Measurements from ENCODE around the gene TAAR8. TPM values are rescaled to one million over a fixed set of nuclear protein-coding genes. Genes with fewer than 3 reads are reported as not detected.

TAAR8 gene
- total RNA-seq, 1 experiment from 2014 or later = not detected

GRCh38 chr6:132512638-132513632 lies 39.5 kb upstream of the TAAR8 start, which contains the start of gene STX7:
TSS of gene STX7 (minus strand) at chr6:132513116. CDS start at chr6:132503530, 9,586 bp downstream.
- no peaks in the 10 kb centered on the region for H3K36me3 ChIP-seq (ENCODE audit: low read depth, low read length)
- peak within 1 kb of the TSS; percentile 9 for H3K27ac ChIP-seq (ENCODE audit: low read length)
- POLR2A ChIA-PET (ENCODE audit: unreplicated experiment) = no interaction called here
- DNase-seq = peak; percentile 84
- CTCF ChIA-PET = no interaction called here
- H3K79me2 ChIP-seq (ENCODE audit: low read length) = peaks cover 43% of the 10 kb centered on the region
- H3K27me3 ChIP-seq (ENCODE audit: low read length) = no peaks in the 10 kb centered on the region
- peak within 1 kb of the TSS; percentile 74 for H2AFZ ChIP-seq (ENCODE audit: low read length)
- H3K9me2 ChIP-seq (replicated peaks; ENCODE audit: low read length) = no peaks in the 10 kb centered on the region
- peaks cover 18% of the 10 kb centered on the region for H3K4me1 ChIP-seq (ENCODE audit: insufficient read depth, low read length)
- H4K20me1 ChIP-seq (ENCODE audit: low read length) = 0 out of 2 replicates have a peak, but pooled peaks cover 9% of the 10 kb centered on the region
- no peak for TF ChIP-seq EZH2 (IDR thresholded peaks at IDR 0.05; ENCODE audit: low read length, unreplicated experiment)
- TF ChIP-seq CTCF (conservative IDR thresholded peaks at IDR 0.05; ENCODE audit: low read depth, low read length) = no peak
- no peak for TF ChIP-seq EZH2phosphoT487 (IDR thresholded peaks at IDR 0.05; ENCODE audit: borderline replicate concordance, low read length)
- peak within 1 kb of the TSS; percentile 68 for H3K4me3 ChIP-seq (ENCODE audit: low read length)
- H3F3A ChIP-seq (ENCODE audit: low read length, unreplicated experiment) = no peaks in the 10 kb centered on the region
- no TSS peak for BruUV-seq (replicated peaks)
- no peaks in the 10 kb centered on the region for H3K9me3 ChIP-seq (ENCODE audit: low read length)
- peak within 1 kb of the TSS; percentile 85 for H3K4me2 ChIP-seq (ENCODE audit: low read length)
- intact Hi-C loops (cut with micrococcal nuclease) = no loop called here
- ATAC-seq = peak; percentile 88
- H3K9ac ChIP-seq (ENCODE audit: low read length) = peak within 1 kb of the TSS; percentile 83

DNA sequence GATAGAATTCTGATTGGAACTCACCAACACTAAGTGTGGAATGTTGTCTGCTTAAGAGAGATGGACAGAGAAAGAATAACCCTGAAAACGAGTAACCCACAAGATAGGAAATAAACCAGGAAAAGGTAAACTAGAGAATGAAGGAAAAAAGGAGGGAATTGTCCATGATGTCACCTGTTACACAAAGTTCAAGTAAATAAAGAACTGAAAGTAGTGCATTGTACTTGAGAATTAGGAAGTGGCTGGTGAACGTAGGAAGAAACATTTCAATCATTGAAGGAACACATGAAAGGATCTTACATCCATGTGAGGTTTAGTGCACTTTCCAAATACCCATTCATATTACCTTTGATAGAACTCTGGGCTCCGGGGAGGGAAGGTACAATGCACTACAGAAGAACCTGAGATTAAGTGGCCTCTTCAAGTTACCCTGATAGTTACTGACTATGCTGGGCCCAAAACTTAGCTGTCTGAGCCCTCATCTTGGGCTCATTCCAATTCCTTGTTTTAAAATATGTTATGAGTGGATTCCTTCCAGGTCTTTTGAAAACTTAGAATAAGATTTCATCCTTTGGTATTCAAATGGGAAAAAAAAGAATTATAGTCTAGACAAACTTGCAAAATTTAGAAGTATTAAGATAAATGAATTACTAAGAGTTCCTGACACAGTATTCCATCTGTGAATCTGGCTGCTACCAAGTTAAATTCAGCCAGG lies 38.5 kb upstream of the TAAR8 start:
- no peaks in the 10 kb centered on the region for H3K36me3 ChIP-seq (ENCODE audit: low read depth, low read length)
- no peaks in the 10 kb centered on the region for H3K9me3 ChIP-seq (ENCODE audit: low read length)
- peak overlapping the region; percentile 85 for H3K4me2 ChIP-seq (ENCODE audit: low read length)
- no peaks in the 10 kb centered on the region for H3K27me3 ChIP-seq (ENCODE audit: low read length)
- H2AFZ ChIP-seq (ENCODE audit: low read length) = peak overlapping the region; percentile 74
- intact Hi-C loops (cut with micrococcal nuclease) = no loop called here
- H3F3A ChIP-seq (ENCODE audit: low read length, unreplicated experiment) = no peaks in the 10 kb centered on the region
- ChIA-PET POLR2A (ENCODE audit: unreplicated experiment) (no interaction called here), CTCF (no interaction called here)
- DNase-seq (no peak), ATAC-seq (no peak)
- H3K9me2 ChIP-seq (replicated peaks; ENCODE audit: low read length) = no peaks in the 10 kb centered on the region
- no peak for TF ChIP-seq EZH2phosphoT487 (IDR thresholded peaks at IDR 0.05; ENCODE audit: borderline replicate concordance, low read length)
- TF ChIP-seq EZH2 (IDR thresholded peaks at IDR 0.05; ENCODE audit: low read length, unreplicated experiment) = no peak
- TF ChIP-seq CTCF (conservative IDR thresholded peaks at IDR 0.05; ENCODE audit: low read depth, low read length) = no peak
- H3K9ac ChIP-seq (ENCODE audit: low read length) = peak overlapping the region; percentile 83; the same call in 1 of the 2 replicates
- H4K20me1 ChIP-seq (ENCODE audit: low read length) = 0 out of 2 replicates have a peak, but pooled peaks cover 9% of the 10 kb centered on the region
- BruUV-seq (replicated peaks) = no TSS peak
- 0 out of 2 replicates have a peak overlapping the region, but pooled peaks have one; percentile 9 for H3K27ac ChIP-seq (ENCODE audit: low read length)
- H3K4me1 ChIP-seq (ENCODE audit: insufficient read depth, low read length) = peaks cover 18% of the 10 kb centered on the region
- H3K4me3 ChIP-seq (ENCODE audit: low read length) = peak overlapping the region; percentile 68
- peaks cover 33% of the 10 kb centered on the region for H3K79me2 ChIP-seq (ENCODE audit: low read length)

Data from PC-3 (cell line).